SK-N-MC (cell line): ENCODE data around the gene ZNF652.

ENCODE experiments used
- EZH2 ChIP-seq: fragments of 200-600 bp; sonication (generic); IDR thresholded peaks from one replicate; pipeline ENCODE4 v1.6.1; 2017; ENCODE audit warnings: antibody characterized with exemption
- FOXP2 ChIP-seq: optimal IDR thresholded peaks from 2 replicates; pipeline ENCODE3; 2011; ENCODE audit warnings: mild to moderate bottlenecking, moderate library complexity; ENCODE audit not compliant: insufficient read depth; ENCODE audit errors: extremely low read length, control extremely low read depth
- POLR2AphosphoS5 ChIP-seq: IDR thresholded peaks from 2 replicates; pipeline ENCODE4 v1.6.1; 2012; ENCODE audit warnings: mild to moderate bottlenecking, low read depth, low read length, borderline replicate concordance

- TF ChIP-seq POLR2AphosphoS5 (no peak), EZH2 (no peak), FOXP2 (no peak)
Measured at GRCh38 chr17:49267912-49268311, 94.1 kb downstream of the ZNF652 start.
